ENCODE data around the gene GIMAP5.

The GIMAP5 gene

GRCh38 chr7:150737265-150738055, at the start of gene GIMAP5:
Gene GIMAP5, plus strand, starts transcription at chr7:150737418. Its CDS starts 3,467 bp downstream, at chr7:150740885.
- intact Hi-C loops (cut with DNase I) = no loop called here

GRCh38 chr7:150688630-150689029, 48.6 kb upstream of the GIMAP5 start:
- no peak for DNase-seq
- intact Hi-C loops (cut with DNase I) = no loop called here

More at GRCh38 chr7:150737265-150738055, at the start of gene GIMAP5:
- DNase-seq = no peak

- intact Hi-C loops (cut with DNase I) = no loop called here
- DNase-seq = no peak
Observed at GRCh38 chr7:150695654-150696053, 41.6 kb upstream of the GIMAP5 start.

GRCh38 chr7:150703209-150703608, 34.0 kb upstream of the GIMAP5 start:
- no peak for DNase-seq
- intact Hi-C loops (cut with DNase I) = no loop called here

GRCh38 chr7:150715293-150715692, 21.9 kb upstream of the GIMAP5 start:
- DNase-seq = no peak
- intact Hi-C loops (cut with DNase I) = no loop called here

- intact Hi-C loops (cut with DNase I) = no loop called here
Observed at GRCh38 chr7:150715738-150716137, 21.5 kb upstream of the GIMAP5 start.

GRCh38 chr7:150716368-150716767, 20.9 kb upstream of the GIMAP5 start, which contains the start of gene GIMAP1:
Gene GIMAP1, plus strand, starts transcription at chr7:150716613. Its CDS starts 2,435 bp downstream, at chr7:150719048.
- DNase-seq = peak in 1 of 10 donors; percentile 60
- intact Hi-C loops (cut with DNase I) = no loop called here

More at GRCh38 chr7:150715738-150716137, 21.5 kb upstream of the GIMAP5 start:
- DNase-seq = no peak

- intact Hi-C loops (cut with DNase I) = no loop called here
Observed at GRCh38 chr7:150716939-150717338, 20.3 kb upstream of the GIMAP5 start.

GRCh38 chr7:150717814-150718420, 19.3 kb upstream of the GIMAP5 start:
- intact Hi-C loops (cut with DNase I) = no loop called here
- no peak for DNase-seq

More at GRCh38 chr7:150716939-150717338, 20.3 kb upstream of the GIMAP5 start:
- DNase-seq = no peak

- DNase-seq = no peak
- intact Hi-C loops (cut with DNase I) = no loop called here
Observed at GRCh38 chr7:150719436-150719835, 17.8 kb upstream of the GIMAP5 start.

GRCh38 chr7:150719960-150720891, 17.0 kb upstream of the GIMAP5 start:
- intact Hi-C loops (cut with DNase I) = no loop called here
- peak in 2 of 10 donors; percentile 67 to 76 for DNase-seq

GRCh38 chr7:150721970-150722373, 15.2 kb upstream of the GIMAP5 start:
- peak in 2 of 10 donors; percentile 49 to 66 for DNase-seq
- intact Hi-C loops (cut with DNase I) = no loop called here

- peak in 2 of 10 donors; percentile 31 to 66 for DNase-seq
- intact Hi-C loops (cut with DNase I) = no loop called here
Observed at GRCh38 chr7:150722431-150722931, 14.7 kb upstream of the GIMAP5 start.

- intact Hi-C loops (cut with DNase I) = no loop called here
- no peak for DNase-seq
Observed at GRCh38 chr7:150723467-150723866, 13.8 kb upstream of the GIMAP5 start.

GRCh38 chr7:150727381-150727780, 9.8 kb upstream of the GIMAP5 start:
- no peak for DNase-seq
- intact Hi-C loops (cut with DNase I) = no loop called here

GRCh38 chr7:150728011-150728410, 9.2 kb upstream of the GIMAP5 start:
- intact Hi-C loops (cut with DNase I) = no loop called here
- no peak for DNase-seq

GRCh38 chr7:150728609-150729008, 8.6 kb upstream of the GIMAP5 start:
- intact Hi-C loops (cut with DNase I) = no loop called here
- no peak for DNase-seq

GRCh38 chr7:150731916-150732315, 5.3 kb upstream of the GIMAP5 start:
- intact Hi-C loops (cut with DNase I) = no loop called here
- no peak for DNase-seq

GRCh38 chr7:150732786-150733481, 4.3 kb upstream of the GIMAP5 start:
- DNase-seq = no peak
- intact Hi-C loops (cut with DNase I) = no loop called here

Data from posterior cingulate gyrus (tissue), 11 donors.